Gastrocnemius medialis (tissue), 4 donors: Measurements from ENCODE around the gene DTWD2.

Source experiments
- CTCF ChIP-seq, 5 experiments: fragments of 450-650 bp in 3 of 5; fragments of 200-600 bp in 2 of 5; sonication (generic) in 2 of 5; IDR thresholded peaks in 4 of 5; conservative IDR thresholded peaks in 1 of 5; 1 replicate in 4 of 5; 2 replicates in 1 of 5; pipeline ENCODE4 v1.5.1; 2016 to 2019; ENCODE audit warnings: antibody characterized with exemption in 5 of 5, mild to moderate bottlenecking in 3 of 5, moderate library complexity in 3 of 5
- POLR2A ChIP-seq, 2 donors: fragments of 450-650 bp; IDR thresholded peaks; one replicate each; pipeline ENCODE4 v1.6.1; 2017; ENCODE audit warnings: antibody characterized with exemption in 2 of 2, mild to moderate bottlenecking in 2 of 2, moderate library complexity in 2 of 2

DNA sequence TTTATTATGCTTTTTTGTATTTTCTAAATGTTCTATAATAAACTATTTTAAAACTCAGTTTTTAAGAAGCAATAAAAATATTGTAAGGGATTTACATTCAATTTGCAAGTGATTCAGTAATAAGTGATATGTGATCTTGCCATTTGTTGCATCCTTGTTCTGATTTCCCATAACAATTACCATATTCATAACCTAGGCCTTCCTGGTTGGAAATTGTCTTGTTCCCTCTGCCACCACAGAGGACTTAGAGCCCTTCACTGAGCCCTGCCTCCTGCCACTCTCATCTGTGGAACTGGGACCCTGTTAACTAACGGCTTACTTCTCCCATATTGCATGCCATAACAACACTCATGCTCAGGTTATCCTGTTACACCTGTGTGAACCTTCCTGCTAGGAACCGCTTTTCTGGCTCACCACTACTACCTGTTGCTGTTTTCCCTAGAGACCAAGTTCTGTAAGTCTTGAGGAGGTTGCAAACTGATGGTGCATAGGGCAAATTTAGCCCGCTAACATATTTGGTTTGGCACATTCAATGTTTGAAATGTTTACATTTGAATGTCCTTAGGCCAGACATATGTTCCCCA lies 32.9 kb upstream of the DTWD2 start:
- TF ChIP-seq CTCF (IDR thresholded peaks at IDR 0.05 in 4 of 5, conservative IDR thresholded peaks at IDR 0.05 in 1 of 5) (no peak), POLR2A (IDR thresholded peaks at IDR 0.05) (no peak)
